HG03045 (cell line): ENCODE results near the gene CTNNB1.

ENCODE experiments used
- ATAC-seq: cut with Tn5 transposase; IDR thresholded peaks from one replicate; pipeline ENCODE4 v1.9.1; 2021; ENCODE audit warnings: mild to moderate bottlenecking, moderate library complexity; ENCODE audit not compliant: unreplicated experiment

Gene CTNNB1

DNA sequence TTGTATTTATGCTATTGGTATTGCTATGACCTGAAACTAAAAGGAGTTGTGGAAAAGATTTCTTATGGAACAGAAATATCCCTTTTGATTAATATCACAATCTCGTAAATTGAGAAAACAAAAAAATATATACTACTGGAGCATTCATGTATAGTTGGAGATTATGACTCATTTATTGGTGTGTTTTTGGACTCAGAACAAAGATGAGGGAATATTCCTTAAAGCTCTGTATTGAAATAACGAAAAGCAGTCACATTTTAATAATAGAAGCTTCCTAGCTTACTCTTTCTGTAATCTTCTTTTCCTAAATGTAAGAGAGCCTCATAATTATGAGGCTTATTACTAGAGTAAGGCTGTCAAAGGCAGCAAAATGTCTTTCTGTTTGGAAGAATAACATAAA is 14.3 kb downstream of the CTNNB1 start:
- ATAC-seq, result no peak

DNA sequence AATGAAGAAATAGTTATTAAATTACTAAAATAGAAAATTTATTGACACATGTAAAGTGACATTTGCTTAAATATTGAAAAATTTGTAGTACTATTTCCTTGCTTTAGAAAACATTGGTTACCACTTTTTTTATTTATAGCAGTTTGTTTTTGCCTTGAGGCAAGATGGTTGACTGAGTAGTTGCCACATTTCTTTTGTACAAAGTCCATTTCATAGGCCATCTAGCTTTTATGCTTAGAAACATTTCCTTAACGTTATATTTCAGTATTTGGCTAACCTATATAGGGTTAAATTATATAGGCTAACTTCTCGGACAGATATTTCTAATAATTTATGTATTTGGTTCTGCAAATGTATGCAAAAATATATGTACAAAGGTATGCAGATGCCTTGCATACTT is 17.1 kb downstream of the CTNNB1 start:
- ATAC-seq, result no peak

DNA sequence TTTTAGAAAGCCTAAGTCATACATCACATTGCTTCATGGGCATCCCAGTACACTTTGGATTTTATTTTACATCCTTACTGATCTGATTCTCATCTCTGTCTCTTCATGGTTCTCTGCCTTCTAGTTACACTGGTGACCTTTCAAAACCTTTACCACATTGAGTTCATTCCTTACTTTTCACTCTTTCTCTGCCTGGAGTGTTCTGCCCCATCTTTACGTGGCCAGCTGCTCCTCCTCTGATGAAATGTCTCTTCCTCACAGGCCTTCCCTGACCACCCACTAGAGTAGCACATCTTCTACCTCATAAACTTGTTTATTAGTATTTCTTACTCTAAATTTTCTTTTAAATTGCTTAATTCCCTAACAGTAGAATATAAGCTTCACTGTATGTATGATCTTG is 17.7 kb downstream of the CTNNB1 start:
- no peak for ATAC-seq

DNA sequence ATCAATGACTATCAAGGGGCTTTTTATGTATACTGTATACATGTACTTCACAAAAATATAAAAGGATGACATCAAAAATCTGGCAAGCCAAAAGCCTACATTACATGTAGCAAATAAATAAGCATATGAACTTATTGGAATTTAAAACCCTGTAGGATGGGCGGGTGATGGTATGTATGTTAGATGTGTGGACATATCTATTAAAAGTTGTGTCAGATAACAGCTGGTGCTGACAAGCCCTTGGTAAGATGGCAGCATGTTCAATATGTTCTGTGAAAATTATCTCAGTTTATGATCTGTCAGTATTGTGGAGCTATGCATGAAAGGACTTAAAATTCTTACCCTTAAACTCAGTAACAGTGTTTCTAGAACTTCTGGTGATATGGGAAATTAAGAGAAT is 20.1 kb downstream of the CTNNB1 start:
- no peak for ATAC-seq

DNA sequence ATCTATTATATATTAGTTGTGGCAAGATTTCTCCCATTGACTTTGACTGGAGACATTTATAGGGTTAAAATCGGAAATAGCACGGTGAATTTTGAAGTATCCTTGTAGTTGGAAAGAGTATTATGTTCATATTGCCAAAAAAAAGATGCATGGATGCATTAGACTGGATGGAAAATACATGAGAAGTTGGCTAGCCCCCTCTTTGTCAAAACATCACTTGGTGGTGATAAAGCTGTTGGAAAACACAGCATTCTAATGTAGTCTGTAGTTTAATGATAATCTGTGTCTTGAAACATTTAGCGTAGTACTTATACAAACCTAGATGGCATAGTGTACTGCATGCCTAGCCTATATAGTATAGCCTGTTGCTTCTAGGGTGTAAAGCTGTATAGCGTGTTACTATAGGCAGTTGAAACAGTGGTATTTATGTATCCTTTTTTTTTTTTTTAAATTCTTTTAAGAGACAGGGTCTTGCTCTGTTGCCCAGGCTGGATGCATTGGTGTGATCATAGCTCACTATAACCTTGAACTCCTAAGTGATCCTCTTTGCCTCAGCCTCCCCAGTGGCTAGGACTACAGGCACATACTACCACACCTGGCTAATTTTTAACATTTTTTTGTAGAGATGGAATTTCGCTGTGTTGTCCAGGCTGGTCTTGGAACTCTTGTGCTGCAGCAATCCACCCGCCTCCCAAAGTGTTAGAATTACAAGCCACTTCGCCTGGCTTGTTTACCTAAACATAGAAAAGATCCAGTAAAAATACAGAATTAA is 21.8 kb downstream of the CTNNB1 start:
- no peak for ATAC-seq

DNA sequence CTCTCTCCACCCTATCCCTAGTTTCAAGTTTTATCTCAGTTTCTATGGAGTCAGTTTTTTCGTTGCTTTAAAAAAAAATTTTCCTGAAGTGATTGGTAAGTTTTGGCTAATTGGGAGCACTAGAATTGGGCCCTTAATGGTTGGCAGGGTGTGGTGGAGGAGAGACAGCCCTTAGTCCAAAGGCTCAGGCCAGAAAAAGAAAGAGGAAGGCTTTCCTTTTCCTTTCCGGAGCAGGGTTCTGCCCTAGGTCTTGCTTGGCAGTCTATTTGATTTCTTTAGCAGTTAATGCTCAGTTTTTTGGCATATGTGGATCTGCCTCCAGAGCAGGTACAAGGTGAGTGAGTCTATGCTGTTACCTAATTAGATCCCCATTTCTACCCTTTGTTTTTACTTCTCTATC is 22.7 kb downstream of the CTNNB1 start:
- no peak for ATAC-seq

DNA sequence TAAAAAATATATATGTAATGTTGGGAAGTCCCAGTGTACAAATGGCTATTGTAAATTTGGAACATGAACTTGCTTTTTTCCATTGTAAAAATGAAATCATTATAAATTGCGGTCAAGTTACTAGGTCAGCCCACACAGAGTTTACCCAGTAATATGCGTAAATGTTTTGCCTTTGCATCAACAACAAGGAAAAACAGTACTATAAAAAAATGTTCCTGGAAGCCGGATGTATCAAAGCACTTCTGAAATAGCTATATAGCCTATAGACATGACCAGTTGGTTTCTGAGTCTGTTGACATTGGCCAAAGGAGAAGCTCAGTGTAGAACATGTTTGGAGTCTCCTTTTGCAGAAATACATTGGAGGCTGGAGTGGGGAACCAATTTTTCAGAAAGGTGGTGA is 23.2 kb downstream of the CTNNB1 start:
- ATAC-seq, result no peak

DNA sequence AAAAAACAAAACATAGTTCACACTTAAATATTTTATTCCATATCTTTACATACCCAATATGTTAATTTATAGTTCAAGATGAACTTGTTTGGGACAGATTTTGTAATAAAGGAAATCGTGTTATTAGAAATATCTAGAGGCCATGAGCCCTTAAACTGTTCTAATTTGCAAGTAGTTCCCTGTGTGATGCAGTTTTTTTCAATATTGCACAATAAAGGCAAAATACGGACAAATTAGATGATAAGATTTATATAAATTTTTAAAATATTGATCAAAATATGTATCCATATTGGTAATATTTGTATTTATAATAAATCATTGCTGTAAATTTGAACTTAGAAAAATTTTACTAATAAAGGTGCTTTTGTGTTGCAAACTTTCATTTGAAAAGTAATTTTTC is 23.8 kb downstream of the CTNNB1 start:
- no peak for ATAC-seq

DNA sequence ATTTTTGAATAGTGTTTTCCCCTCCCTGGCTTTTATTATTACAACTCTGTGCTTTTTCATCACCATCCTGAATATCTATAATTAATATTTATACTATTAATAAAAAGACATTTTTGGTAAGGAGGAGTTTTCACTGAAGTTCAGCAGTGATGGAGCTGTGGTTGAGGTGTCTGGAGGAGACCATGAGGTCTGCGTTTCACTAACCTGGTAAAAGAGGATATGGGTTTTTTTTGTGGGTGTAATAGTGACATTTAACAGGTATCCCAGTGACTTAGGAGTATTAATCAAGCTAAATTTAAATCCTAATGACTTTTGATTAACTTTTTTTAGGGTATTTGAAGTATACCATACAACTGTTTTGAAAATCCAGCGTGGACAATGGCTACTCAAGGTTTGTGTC is 24.4 kb downstream of the CTNNB1 start:
- ATAC-seq, result no peak

DNA sequence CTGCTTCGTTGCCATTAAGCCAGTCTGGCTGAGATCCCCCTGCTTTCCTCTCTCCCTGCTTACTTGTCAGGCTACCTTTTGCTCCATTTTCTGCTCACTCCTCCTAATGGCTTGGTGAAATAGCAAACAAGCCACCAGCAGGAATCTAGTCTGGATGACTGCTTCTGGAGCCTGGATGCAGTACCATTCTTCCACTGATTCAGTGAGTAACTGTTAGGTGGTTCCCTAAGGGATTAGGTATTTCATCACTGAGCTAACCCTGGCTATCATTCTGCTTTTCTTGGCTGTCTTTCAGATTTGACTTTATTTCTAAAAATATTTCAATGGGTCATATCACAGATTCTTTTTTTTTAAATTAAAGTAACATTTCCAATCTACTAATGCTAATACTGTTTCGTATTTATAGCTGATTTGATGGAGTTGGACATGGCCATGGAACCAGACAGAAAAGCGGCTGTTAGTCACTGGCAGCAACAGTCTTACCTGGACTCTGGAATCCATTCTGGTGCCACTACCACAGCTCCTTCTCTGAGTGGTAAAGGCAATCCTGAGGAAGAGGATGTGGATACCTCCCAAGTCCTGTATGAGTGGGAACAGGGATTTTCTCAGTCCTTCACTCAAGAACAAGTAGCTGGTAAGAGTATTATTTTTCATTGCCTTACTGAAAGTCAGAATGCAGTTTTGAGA is 25.0 kb downstream of the CTNNB1 start:
- no peak for ATAC-seq

DNA sequence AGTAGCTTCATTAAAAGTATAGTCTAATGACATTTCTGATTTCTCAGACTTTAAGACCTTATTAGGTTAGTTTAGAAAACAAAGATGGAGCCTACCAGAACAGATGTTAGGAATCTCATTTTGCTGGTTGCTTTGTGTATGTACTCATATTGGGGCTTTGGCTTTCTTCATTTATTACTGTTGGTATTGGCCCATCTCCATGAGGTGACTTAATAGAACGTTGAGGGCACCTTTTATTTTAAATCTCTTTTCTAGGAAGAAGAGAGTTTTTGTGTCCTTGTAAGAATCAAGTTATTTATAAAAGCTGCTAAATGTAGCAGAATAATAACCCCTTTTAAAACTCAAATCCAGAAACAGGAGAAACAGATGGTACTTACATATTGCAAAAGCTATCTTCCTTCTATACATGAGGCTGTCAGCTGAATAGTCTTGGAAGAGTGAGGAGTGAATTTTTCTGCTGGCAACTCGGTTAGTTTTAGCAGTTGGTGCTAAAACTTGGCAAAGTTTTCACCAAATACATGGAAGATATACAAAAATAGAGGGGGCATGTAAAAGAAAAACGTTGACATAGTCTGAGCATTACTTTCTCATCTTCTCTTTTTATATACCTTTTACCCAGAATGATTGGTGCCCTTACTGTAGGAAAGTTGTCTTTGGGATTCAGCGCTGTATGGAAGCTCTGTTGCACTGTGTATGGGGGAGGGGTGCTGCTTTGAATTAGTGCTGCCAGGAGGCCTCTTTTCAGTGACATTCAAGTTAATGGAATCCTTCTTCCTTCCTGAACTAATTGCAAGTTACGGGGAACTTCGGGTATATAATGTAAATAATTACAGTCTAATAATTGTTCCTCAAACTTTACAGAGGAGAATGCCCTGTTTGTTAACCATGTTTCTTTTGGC is 35.8 kb downstream of the CTNNB1 start:
- ATAC-seq, result no peak

DNA sequence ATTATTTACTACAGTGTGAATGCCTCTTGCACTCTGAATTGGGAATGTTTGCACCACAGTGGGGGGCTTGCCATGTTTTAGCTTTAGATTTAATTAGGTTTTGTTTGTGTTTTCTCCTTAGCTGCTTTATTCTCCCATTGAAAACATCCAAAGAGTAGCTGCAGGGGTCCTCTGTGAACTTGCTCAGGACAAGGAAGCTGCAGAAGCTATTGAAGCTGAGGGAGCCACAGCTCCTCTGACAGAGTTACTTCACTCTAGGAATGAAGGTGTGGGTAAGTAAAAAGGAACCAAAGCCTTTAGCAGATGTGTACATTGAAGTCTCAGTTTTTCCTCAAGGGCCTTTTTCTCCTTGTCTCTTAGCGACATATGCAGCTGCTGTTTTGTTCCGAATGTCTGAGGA is 36.9 kb downstream of the CTNNB1 start:
- no peak for ATAC-seq

DNA sequence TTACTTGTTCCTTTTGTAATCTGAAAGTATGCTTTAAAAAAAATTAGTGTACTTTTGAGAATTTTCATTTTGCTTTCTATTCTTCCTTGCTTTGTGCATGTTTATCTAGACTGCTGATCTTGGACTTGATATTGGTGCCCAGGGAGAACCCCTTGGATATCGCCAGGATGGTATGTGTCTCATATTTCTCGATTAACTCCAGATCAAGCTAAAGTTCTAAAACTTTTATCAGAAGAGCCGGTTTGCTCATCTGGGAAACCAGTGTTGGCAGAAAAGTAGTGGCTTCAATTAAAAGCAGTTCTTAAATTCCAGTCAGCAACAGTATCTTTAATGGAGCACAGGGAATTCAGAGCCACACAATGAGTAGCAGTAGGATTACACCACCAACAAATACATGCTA is 38.6 kb downstream of the CTNNB1 start:
- no peak for ATAC-seq

DNA sequence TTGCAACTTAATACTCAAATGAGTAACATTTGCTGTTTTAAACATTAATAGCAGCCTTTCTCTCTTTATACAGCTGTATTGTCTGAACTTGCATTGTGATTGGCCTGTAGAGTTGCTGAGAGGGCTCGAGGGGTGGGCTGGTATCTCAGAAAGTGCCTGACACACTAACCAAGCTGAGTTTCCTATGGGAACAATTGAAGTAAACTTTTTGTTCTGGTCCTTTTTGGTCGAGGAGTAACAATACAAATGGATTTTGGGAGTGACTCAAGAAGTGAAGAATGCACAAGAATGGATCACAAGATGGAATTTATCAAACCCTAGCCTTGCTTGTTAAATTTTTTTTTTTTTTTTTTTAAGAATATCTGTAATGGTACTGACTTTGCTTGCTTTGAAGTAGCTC is 40.3 kb downstream of the CTNNB1 start:
- ATAC-seq, result no peak

DNA sequence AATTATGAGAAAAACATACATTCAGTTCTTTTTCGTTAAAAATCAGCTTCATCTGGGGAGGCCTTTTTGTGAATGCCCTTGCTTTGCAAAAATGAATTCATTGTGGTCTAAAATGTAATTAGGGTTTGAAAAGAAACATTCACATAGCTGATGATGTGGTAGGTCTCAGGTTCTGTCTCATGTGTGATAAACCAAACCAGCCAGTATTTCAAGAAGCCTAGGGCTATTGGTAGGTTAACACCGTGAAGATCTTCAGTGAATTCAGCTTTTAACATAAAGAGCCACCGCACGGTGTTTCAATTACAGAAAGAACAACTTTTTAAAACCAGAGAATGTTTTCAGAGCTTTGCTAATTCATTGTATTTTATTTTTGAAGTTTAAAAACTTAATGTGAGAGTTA is 41.9 kb downstream of the CTNNB1 start:
- no peak for ATAC-seq

DNA sequence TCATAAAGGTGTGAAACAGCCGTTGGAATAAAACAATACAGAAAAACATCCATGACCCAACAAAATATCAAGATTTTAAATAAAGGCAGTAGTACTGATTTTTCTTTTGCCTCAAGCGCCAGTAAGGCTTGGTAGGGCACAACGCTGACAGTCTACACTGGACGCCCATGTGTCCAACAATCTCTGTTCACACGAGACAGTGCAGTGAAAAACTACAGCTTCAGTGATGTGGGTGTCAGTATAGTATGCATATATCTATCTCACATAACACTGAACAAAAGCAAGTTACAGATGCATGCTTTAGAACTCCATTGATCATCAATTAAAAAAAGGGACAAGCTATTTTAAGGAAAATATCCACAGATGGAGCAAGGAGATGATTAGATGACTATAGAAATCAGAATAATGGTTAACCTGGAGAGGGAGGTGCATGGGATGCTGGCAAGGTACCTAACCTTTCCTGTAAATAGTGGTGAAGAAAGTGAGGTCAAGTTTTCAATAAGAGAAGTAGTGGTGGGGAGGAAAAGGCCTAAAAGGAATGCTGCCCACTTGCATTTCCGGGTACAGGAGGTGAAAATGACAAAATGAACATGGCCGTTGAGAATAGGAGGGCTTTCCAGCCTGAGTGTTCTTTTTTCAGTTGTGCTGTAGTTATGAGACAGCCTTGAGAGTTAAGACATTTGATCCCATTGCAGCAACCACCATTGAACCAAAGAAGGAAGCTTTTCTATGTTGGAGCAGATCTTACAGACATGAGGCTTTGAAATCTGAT is 42.7 kb downstream of the CTNNB1 start:
- ATAC-seq, result no peak

DNA sequence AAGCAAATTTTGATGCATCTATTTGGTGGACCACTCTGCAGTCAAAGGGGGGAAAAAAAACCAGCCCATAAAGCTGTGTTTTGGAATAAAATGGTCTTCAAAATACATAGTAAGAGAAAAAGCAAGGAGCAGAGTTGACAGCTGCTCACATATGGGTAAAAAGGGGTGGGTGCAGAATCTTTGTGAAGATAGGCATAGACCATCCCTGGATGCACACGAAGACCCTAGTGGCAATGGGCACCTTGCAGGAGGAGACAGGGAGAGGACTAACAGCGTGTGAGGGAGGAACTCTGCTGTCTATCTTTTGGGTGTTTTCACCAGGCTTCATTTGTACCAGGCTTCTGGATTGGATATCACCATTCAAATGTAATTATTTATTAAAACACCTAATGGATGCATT is 43.9 kb downstream of the CTNNB1 start:
- no peak for ATAC-seq

DNA sequence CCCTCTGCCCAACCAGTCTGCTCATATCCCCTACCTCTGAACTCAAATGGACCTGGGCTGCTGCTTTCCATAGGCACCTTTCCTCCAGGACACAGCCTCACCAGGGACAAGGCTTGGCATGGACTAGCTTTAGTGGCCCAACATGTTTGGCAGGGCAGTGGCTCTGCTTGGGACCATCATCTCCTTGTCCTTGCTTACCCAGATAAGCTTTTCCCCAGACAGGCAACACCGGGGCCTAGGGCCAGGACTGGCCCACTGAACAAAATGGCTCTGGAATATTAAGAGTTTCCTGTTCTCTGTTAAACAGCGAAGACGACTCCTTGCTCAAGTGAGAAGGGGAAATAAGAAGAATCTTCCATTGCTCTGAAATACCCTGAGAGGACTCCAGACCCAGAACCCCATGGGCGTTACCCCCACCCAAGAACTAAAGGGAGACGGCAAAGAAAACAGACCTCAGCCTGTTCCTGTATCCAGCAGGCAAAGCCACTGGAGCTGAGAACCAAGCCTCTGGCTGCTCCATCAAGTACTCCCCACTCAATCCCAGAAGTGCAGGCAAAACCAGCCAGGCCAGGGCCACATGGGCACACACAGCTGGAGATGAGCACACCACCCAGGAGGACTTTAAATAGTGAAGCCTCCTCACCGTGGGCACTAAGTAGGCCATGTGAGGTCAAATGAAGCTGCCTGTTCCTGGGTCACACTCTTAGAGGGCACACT is 45.5 kb downstream of the CTNNB1 start:
- no peak for ATAC-seq

DNA sequence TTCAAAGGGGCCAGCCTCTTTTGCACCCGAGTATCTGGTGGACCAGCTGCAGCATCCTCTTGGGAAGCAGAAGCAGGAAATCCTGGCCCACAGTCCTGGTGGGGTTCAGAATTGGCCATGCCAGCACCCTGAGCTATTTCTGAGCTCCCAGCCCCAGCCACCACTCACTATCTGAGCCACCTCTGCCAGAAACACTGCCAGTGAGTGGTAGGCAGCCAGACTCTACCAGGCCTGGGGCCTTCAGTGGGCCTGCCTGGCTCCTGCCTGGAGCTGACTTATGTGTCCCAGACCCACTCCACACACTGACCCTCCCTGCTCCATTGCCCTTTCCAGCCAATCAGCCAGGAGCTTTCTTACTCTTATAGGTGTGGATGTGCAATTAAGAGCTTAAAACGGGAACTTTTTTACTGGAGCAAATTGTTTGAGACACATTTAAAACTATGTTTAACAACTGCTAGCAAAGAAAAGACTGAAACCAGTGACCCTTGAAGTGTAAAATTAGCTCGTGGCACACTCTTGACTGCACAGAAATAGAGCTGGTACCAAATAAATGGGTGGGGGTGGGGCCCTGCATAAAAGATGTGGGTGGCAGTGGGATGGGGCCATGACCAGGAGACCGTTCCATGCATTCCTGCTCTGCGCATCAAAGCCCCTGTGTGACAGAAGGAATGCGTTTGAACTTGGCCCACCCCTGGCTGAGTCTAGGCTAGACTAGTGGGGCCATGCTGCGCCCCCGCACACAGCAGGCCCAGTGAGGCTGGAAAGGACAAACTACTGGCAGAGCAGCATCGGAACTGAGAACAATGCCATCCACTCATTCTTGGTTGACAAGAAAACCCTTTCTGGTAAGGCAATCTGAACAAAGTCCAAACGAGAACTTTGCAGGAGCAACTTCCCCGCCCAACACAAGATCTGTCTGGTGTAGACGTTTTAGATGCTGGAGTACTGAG is 48.0 kb downstream of the CTNNB1 start:
- no peak for ATAC-seq
